ENCODE results near the gene SPATA32. TPM values are rescaled to one million over a fixed set of nuclear protein-coding genes. Genes with fewer than 3 reads are reported as not detected.
A peak's percentile ranks its signal among the peaks of the same experiment; 100 is the strongest.
"Not testable (repeated sequence)": the region's sequence is repeated elsewhere in the genome, so short reads cannot be mapped to it uniquely, and the experiment has no call there.

SPATA32 gene
- not detected in 2 replicates for total RNA-seq (2014; rRNA removed; shearing (Covaris generic); ENCODE audit: low replicate concordance)

DNA sequence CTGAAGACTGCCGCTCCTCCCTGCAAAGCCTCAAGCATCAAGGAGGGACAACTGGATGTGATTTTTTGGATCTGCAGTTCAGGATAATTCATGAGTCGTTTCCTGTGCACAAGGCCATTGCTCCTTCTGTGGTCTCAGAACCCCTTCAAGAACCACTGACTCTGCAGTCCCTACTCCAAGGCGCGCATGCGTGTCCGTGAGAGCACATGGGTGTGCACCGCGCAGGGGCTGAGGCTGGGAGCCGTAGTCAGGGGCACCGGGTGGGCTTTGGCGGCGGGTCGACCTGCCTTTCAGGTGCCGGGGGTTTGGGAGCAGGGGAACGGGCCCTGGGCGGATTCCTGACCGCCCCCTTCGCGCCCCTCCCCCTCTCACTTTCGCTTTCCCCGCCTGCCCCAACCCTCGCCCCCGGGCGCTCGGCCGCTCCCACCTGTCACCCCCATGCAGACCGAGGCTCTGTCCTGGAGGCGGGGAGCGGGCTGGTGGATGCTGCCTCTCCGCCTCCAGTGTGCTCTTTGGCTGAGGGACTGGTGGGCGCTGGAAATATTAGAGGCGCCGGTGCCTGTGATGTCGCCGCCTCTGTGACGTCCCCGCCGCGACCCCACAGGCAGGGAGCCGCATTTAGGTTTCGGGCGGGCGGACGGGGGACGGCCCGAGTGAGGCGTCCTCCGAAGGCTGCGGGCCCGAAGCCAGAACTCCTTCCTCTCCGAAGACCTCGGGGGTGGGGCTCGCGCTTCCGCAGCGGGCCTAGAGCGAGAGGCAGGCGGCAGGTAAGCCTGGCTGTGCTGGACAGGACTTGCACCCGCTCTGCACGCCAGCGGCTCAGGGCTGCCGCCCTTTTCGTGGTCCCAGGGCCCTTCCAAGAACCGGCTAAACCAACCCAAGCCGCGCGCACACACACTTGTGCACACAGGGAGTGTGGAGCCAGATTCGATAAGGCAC is at the start of gene SPATA32:
Gene SPATA32 (minus strand): TSS at position 518 of the 939 bp plus-strand sequence. CDS start 78 bp downstream, at position 440.
- DNase-seq (ENCODE audit: low read depth) = no peak
- in situ Hi-C loops (cut with HindIII; ENCODE audit: low pct_unique_long_range_greater_than_20kb, low sequenced_read_pairs) = no loop called here

GRCh38 chr17:45311401-45311759 is 49.5 kb upstream of the SPATA32 start:
- in situ Hi-C loops (cut with HindIII; ENCODE audit: low pct_unique_long_range_greater_than_20kb, low sequenced_read_pairs) = loop anchor here (10.0 kb wide), 1 partner anchor 157 kb away; no protein-coding TSS in a partner anchor
- DNase-seq (ENCODE audit: low read depth) = no peak

DNA sequence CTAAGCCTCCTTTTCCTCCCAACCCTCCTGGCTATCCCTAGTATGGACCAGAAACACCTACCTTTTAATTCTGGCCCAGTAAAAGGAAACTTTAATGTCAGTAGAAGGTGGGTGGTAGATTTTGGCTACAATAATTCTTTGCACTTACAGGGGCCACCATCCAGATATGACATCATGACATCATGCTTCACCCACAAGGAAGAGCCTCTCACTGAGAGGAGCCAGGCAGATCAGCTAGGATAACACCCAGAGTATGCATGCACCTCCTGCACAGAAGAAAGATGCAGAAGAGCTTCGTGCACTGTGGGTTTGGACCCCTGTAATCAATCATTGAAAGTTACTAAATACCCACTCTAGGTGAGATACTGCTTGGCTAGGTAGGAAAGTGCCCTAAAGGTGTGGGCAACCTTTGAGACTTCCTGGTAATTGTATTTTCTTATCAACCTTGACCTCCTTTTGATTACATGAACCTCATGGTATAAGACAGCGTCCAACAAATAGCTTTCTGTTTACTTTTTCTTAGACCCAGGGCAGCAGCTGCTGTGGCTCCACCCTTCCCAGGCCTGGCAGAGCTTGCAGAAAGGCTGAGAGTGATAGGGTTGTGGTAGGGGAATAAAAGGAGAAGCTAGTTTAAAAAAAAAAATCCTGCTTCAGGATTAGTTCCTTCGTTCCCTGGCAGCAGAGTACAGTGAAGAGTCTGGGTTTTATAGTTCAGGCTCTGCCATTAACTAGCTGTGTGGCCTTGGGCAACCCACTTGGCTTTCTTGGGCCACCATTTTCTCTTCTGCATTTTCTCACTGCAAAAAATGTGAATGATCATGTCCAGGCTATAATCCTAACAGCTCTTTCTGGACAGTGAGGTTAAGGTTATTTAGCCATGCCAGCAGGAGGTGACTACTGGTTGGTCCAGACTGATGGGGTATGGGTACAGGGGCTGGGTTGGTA is 48.8 kb upstream of the SPATA32 start:
- in situ Hi-C loops (cut with HindIII; ENCODE audit: low pct_unique_long_range_greater_than_20kb, low sequenced_read_pairs) = loop anchor here (10.0 kb wide), 1 partner anchor 156 kb away; no protein-coding TSS in a partner anchor
- DNase-seq (ENCODE audit: low read depth) = no peak

DNA sequence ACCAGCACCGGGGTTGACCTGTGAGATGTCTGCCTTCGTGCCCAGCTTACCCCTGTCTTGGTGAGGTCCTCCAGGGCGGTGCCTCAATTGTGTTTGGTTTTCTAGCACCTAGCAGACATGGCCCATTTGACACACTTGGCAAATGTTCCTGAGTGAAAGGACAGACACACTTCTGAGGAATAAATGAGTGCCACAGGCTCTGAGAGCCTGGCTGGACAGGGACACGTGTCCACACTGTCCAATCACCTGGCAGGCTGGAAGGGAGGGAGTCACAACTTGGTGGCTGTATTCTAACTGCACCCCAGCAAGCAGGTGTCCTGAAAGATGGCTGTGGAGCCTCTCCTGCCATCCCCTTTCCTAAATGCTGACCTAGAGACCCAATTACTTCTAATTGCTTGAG is 47.5 kb upstream of the SPATA32 start:
- in situ Hi-C loops (cut with HindIII; ENCODE audit: low pct_unique_long_range_greater_than_20kb, low sequenced_read_pairs) = no loop called here
- no peak for DNase-seq (ENCODE audit: low read depth)

GRCh38 chr17:45308840-45309239 is 46.9 kb upstream of the SPATA32 start:
- DNase-seq (ENCODE audit: low read depth) = no peak
- in situ Hi-C loops (cut with HindIII; ENCODE audit: low pct_unique_long_range_greater_than_20kb, low sequenced_read_pairs) = no loop called here

GRCh38 chr17:45308016-45308365 is 46.1 kb upstream of the SPATA32 start:
- no peak for DNase-seq (ENCODE audit: low read depth)
- in situ Hi-C loops (cut with HindIII; ENCODE audit: low pct_unique_long_range_greater_than_20kb, low sequenced_read_pairs) = no loop called here

- DNase-seq (ENCODE audit: low read depth) = peak; percentile 52
- in situ Hi-C loops (cut with HindIII; ENCODE audit: low pct_unique_long_range_greater_than_20kb, low sequenced_read_pairs) = no loop called here
Measured at GRCh38 chr17:45307290-45308015, 45.6 kb upstream of the SPATA32 start.

- in situ Hi-C loops (cut with HindIII; ENCODE audit: low pct_unique_long_range_greater_than_20kb, low sequenced_read_pairs) = no loop called here
- no peak for DNase-seq (ENCODE audit: low read depth)
Measured at GRCh38 chr17:45306623-45307022, 44.7 kb upstream of the SPATA32 start.

DNA sequence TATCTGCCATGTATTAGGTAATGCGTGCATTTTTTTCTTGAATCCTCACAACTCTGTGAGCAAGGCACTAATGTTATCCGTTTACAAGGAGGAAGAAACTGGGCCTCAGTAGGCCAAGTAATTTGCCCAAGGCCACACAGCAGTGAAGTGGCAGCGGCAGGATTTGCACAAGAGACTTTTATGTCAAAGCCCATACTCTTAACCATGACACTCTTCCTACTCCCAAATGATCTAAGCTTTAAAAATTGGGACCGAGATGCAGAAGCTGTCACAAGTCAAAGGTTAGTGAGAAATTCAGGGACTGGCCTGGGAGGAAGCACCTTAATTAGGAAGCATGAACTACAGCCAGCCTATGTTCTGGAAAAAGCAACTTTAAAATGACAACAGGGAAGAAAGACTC is 44.2 kb upstream of the SPATA32 start:
- DNase-seq (ENCODE audit: low read depth) = no peak

DNA sequence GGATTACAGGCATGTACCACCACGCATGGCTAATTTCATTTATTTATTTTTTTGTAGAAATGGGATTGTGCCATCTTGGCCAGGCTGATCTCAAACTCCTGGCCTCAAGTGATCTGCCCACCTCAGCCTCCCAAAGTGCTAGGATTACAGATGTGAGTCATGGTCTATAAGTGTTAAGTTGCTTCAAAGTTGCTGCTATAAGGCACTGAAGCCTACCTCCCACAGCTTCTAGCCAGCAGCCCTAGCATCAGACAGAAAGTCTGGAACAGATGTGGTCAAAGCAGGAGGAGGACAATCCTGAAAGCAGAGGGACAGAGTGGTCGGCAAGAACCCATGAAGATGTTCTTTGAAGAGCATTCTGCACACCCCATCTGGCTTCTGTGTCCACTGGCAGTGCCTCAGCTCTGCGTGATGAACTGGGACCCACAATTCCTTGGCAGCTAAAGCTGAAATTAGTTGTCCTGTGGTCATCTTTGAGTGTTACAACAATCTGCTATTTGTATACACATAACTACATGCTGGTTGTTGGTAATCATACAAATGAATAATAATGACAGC is 43.7 kb upstream of the SPATA32 start:
- DNase-seq (ENCODE audit: low read depth) = peak; percentile 66
- in situ Hi-C loops (cut with HindIII; ENCODE audit: low pct_unique_long_range_greater_than_20kb, low sequenced_read_pairs) = no loop called here

More for the DNA sequence above, 44.2 kb upstream of the SPATA32 start:
- in situ Hi-C loops (cut with HindIII; ENCODE audit: low pct_unique_long_range_greater_than_20kb, low sequenced_read_pairs) = no loop called here

GRCh38 chr17:45302649-45303173 is 40.8 kb upstream of the SPATA32 start:
- DNase-seq (ENCODE audit: low read depth) = no peak
- in situ Hi-C loops (cut with HindIII; ENCODE audit: low pct_unique_long_range_greater_than_20kb, low sequenced_read_pairs) = no loop called here

- in situ Hi-C loops (cut with HindIII; ENCODE audit: low pct_unique_long_range_greater_than_20kb, low sequenced_read_pairs) = not testable (repeated sequence)
Measured at GRCh38 chr17:45302220-45302619, 40.3 kb upstream of the SPATA32 start.

DNA sequence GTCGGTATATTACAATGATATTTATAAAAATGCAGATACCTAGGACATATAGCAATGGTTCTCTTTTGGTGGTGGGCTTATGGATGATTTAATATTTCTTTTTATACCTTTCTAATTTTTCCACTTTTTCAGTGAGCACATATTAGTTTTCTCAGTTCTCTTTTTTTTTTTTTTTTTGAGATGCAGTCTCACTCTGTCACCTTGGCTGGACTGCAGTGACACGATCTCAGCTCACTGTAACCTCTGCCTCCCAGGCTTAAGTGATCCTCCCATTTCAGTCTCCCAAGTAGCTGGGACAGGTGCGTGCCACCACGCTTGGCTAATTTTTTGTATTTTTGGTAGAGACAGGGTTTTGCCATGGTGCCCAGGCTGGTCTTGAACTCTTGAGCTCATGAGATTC is 39.8 kb upstream of the SPATA32 start:
- DNase-seq (ENCODE audit: low read depth) = no peak
- in situ Hi-C loops (cut with HindIII; ENCODE audit: low pct_unique_long_range_greater_than_20kb, low sequenced_read_pairs) = no loop called here

More at GRCh38 chr17:45302220-45302619, 40.3 kb upstream of the SPATA32 start:
- not testable (repeated sequence) for DNase-seq (ENCODE audit: low read depth)

DNA sequence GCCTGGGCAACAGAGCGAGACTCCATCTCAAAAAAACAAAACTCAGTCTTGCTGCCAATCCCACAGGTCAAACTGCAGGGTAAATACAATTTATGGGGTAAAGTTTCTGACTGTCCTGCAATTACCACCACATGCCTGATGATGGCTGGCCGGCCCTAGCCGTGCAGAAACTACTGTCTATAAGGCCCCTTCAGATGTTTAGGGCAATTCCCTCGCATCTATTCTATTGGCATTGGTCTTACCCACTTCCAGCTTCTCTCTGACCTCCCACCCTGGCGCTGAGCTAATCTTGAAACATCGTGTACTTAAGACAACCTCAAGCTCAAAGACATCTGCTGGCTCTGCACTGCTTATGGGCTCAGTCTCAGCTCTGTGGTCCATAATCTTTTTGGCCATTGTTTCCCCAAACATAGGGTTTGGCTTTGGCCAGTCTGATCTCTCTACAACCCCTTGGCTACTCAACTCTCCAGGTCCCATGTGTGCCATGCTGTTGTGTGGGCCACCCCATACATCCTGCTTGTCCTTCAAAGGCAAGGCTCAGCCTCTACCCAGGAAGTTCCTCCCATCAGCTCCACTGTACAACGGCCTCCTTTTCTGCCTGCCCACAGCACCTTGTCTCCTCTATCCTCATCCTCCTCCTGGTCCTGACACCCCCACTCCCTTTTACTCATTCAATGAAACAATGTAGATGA is 38.3 kb upstream of the SPATA32 start:
- no peak for DNase-seq (ENCODE audit: low read depth)
- in situ Hi-C loops (cut with HindIII; ENCODE audit: low pct_unique_long_range_greater_than_20kb, low sequenced_read_pairs) = no loop called here

DNA sequence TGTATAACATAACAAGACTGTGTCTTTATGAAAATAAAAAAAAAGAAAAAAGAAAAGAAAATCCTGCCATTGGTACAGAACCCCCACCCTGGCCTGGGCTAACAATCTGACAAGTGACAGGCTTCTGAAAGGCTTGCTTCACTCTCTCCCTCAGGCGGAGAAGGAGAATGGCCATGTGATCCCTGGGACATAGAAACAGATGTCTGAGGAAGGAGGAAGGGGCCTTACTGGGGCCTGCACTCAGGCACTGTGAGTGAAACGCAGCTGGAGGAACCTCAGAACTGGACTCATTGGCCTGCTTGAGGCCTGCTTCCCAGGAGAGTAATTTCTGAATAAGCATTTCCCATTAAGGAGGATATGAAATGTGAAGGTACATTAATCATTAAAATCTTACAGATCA is 37.5 kb upstream of the SPATA32 start:
- DNase-seq (ENCODE audit: low read depth) = no peak
- in situ Hi-C loops (cut with HindIII; ENCODE audit: low pct_unique_long_range_greater_than_20kb, low sequenced_read_pairs) = no loop called here

GRCh38 chr17:45298546-45299285 is 36.8 kb upstream of the SPATA32 start:
- in situ Hi-C loops (cut with HindIII; ENCODE audit: low pct_unique_long_range_greater_than_20kb, low sequenced_read_pairs) = no loop called here
- DNase-seq (ENCODE audit: low read depth) = no peak

GRCh38 chr17:45296833-45297124 is 34.9 kb upstream of the SPATA32 start:
- DNase-seq (ENCODE audit: low read depth) = no peak
- in situ Hi-C loops (cut with HindIII; ENCODE audit: low pct_unique_long_range_greater_than_20kb, low sequenced_read_pairs) = no loop called here

Data from Caki2 (cell line).